K562 treated with DMSO at 1 percent for 12 hours (cell line): ENCODE results near the gene BIRC7. TPM values are rescaled to one million over a fixed set of nuclear protein-coding genes. Genes with fewer than 3 reads are reported as not detected.

Source experiments
- total RNA-seq: library from RNA; unstranded; fragments of 300-600 nt; gene quantifications from 2 replicates; pipeline ENCODE4 v1.2.3, GENCODE V29; 2022; ENCODE audit not compliant: insufficient read depth

The BIRC7 gene, protein sequence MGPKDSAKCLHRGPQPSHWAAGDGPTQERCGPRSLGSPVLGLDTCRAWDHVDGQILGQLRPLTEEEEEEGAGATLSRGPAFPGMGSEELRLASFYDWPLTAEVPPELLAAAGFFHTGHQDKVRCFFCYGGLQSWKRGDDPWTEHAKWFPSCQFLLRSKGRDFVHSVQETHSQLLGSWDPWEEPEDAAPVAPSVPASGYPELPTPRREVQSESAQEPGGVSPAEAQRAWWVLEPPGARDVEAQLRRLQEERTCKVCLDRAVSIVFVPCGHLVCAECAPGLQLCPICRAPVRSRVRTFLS
- 1.2 TPM in 1 of 2 replicates, not detected in the other for total RNA-seq

DNA sequence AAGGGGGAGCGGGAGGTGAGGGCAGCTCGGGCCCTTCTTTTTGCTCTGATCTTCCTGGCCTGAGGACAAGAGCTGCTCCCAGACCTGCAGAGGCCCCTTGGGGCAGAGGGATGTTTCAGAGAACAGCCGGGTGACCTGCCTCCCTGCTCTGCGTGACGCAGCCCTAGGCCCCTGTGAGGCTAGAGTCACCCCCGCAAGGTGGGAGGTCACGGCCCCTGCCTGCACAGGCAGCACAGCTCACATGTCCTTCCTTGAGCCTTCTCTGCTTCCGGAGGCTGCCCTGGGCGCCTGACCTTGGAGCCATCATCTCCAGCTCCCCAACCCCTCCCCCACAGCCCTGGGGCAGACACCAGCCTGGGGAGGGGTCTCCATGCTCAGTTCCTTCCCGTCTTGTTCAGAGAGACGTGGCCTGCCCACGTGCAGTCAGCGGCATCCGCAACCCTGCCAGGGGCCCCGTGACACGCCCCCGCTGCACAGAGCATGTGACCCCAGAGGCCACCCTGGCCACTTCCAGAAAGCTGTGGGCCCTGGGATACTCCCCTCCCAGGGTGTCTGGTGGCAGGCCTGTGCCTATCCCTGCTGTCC is at the start of gene BIRC7:
TSS of gene BIRC7 (plus strand) at position 507 of the 585 bp plus-strand sequence. CDS start 192 bp downstream, outside the sequence.

DNA sequence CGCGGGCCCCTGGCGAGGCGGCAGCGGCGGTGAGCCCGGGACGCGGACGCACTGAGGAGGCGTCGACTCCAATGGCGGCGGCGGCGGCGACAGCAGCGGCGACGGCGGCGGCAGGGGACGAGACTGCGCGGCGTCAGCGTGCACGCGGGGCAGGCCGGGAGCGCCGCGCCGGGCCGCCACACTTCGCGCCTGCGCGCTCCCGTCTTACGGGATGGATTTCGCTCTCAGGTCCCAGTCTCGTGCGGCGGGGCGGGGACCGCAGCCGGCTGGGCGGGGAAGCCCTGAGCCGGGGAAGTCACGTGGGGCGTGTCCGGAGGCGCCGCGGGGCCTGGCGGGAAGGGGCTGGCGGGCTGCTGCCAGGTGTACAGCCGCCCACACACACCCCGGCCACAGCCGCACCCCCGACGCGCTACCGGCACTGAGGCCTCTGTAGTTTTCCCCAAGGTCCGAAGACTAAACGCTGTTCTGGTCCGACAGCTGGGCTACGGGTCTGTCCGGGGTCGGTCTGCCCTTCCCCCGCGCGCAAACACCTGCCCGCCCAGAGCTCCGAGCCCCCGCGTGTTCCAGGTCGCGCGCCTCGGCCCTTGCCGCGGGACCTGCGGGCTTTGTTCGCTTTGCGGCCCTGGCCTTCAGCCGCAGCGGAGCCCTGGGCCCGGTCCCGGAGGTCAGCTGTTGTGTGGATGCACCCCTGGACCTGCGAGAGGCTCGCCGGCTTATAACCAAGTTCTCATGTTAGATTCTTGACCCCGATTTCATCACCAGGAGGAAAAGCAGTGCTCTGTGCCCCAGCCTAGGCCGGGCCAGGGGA is 19.5 kb upstream of the BIRC7 start, which contains the start of gene YTHDF1:
TSS of gene YTHDF1 (minus strand) at position 91 of the 808 bp plus-strand sequence. CDS start 239 bp downstream, outside the sequence.

DNA sequence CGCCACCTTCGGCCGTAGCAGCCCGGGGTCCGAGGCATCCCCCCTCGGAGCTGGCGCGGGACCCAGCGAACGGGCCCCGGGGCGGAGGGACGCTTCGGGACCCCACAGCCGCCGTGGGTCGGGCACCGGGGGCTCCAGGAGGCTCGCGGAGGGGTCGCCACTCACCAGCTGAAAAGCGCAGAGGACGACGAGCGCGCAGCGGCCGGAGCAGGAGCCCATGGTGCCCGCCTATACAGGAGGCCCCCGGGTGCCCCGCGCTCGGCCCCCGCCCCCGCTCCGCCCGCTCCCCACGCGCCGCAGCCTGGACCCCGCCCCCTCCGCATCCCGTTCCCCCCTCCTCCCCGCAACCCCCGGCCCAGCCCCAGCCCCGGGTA is 18.5 kb downstream of the BIRC7 start, which contains the start of gene NKAIN4:
TSS of gene NKAIN4 (minus strand) at position 232 of the 374 bp plus-strand sequence. CDS start at position 219, 13 bp downstream.

DNA sequence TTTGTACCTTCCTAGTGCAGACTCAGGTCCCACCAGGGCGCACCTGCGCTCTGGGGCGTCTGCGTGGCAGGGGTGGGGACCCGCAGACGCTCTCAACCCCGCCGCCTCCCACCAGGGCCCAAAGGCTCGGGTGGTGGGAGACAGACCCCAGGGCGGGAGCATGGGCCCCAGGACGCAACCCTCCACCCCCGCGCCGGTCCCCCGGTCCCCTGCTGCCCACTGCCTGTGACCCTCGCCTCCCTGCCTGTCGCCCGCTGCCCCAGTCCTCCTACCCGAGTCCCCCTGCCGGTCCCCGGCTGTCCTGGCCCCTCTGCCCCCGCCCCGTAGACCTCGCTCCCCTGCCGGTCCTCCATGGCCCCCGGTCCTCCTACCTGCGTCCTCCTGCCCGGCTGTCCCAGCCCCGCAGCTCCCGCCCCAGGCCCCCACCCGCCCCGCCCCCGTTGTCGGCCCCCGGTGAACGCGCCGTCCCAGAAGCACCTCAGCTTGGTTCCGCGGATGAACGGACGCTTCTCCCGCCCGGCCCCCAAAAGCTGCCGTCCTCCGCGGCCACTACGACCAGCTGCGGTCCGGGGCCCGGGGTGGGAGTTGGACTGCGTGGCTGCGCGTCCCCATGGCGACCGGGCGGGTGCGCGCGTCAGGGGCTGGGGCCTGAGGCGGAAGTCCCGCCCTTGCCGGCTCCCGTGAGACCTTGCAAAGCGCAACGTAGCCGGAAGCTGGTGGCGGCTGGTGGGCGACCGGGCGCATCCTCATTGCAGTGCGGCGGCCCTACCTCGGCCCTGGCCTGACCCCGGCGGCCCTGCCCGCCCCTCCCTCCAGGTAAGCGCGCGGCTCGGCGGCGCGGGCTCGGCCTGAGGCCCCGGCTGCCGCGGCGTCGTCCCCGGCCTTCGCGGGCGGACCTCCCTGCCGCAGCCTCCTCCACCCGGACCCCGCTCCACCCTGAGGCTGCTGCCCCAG is 36.7 kb downstream of the BIRC7 start, which contains the start of gene ARFGAP1:
TSS of gene ARFGAP1 (plus strand) at position 709 of the 954 bp plus-strand sequence. CDS start 2,768 bp downstream, outside the sequence.

Other genes starting within 250 kb of the BIRC7 start
- not detected in 2 replicates for gene BHLHE23, start 228.9 kb upstream of the BIRC7 start, total RNA-seq
- 20.4 and 45.3 TPM in 2 replicates for gene YTHDF1, start 19.8 kb upstream of the BIRC7 start, total RNA-seq
- gene NKAIN4, start 18.6 kb downstream of the BIRC7 start, total RNA-seq = not detected in 2 replicates
- gene ARFGAP1, start 36.9 kb downstream of the BIRC7 start, total RNA-seq = 73.1 and 83.3 TPM in 2 replicates
- not detected in 2 replicates for gene COL20A1, start 57.3 kb downstream of the BIRC7 start, total RNA-seq
- not detected in 2 replicates for gene CHRNA4, start 125.4 kb downstream of the BIRC7 start, total RNA-seq
- gene KCNQ2, start 236.8 kb downstream of the BIRC7 start, total RNA-seq = not detected in 2 replicates